DND-41 (cell line): ENCODE data around the gene FNDC3B.

ENCODE experiments used
- CTCF ChIP-seq: IDR thresholded peaks from 2 replicates; pipeline ENCODE4 v1.5.1; 2012; ENCODE audit warnings: borderline replicate concordance, low read length, moderate library complexity, mild to moderate bottlenecking; ENCODE audit not compliant: poor library complexity, severe bottlenecking; ENCODE audit errors: extremely low read depth
- EZH2 ChIP-seq: IDR thresholded peaks from 3 replicates; pipeline ENCODE4 v1.6.1; 2012; ENCODE audit warnings: borderline replicate concordance, low read depth, mild to moderate bottlenecking, moderate library complexity, low read length, inconsistent platforms; ENCODE audit not compliant: severe bottlenecking

GRCh38 chr3:172113710-172114109, 74.3 kb downstream of the FNDC3B start:
- TF ChIP-seq CTCF, result no peak
- no peak for TF ChIP-seq EZH2
